GM13976 (cell line): Measurements from ENCODE around the gene EMD.

Experiments used
- DNase-seq: peaks from one replicate; pipeline ENCODE4 v3.0.0; 2012; ENCODE audit warnings: low spot score
- in situ Hi-C: fragments of 300-500 bp; cut with MboI; formaldehyde crosslinking; loops from one replicate; pipeline ENCODE4 v1.12.0; 2022; ENCODE audit warnings: low sequenced_read_pairs, mixed read lengths, inconsistent platforms; ENCODE audit not compliant: unreplicated experiment
- TF ChIP-seq, protein P1 (sequence below): IDR thresholded peaks from 2 replicates; pipeline ENCODE4 v1.5.1; 2012; ENCODE audit warnings: borderline replicate concordance, mild to moderate bottlenecking; ENCODE audit not compliant: insufficient read depth; ENCODE audit errors: extremely low read depth, missing control alignments, control extremely low read depth

Gene EMD

DNA sequence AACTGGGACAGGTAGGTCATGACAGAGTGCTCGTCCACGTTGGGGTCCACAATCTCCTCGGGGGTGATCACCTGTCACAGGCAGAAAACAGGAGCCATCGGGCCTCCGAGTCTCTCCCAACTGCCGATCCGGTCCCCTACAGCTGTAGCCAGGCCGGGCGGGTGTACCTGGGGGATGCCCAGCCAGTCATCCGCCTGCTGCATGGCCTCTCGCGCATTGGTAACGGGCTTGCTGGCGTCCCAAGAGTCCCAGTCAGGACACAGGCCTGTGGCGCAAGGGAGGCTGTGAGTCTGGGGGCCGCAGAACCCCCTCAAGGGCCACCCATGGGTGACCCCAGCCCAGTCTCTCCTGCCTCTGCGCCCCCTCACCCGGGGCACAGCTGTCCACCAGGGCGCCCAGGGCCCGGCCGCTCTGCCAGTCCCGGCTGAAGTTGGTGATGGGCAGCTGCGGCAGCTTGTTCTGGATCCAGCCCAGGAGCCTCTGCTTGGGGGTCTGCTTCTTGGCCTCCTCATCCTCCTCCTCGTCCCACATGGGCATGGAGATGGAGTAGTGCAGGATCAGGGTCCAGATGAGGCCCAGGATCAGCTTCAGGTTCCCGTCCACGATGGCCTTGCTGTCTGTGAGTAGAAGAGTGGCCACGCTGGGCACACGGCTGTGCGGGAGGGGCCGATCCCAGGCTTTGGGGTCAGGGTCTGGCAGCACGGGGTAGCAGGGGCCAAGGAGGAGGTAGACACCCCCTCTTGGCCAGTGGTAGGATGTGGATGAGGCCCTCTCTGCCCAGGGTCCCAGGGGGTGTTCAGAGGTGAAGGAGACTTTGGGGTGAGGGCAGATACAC is 11.4 kb upstream of the EMD start:
- in situ Hi-C loops = no loop called here
- TF ChIP-seq, protein P1, sequence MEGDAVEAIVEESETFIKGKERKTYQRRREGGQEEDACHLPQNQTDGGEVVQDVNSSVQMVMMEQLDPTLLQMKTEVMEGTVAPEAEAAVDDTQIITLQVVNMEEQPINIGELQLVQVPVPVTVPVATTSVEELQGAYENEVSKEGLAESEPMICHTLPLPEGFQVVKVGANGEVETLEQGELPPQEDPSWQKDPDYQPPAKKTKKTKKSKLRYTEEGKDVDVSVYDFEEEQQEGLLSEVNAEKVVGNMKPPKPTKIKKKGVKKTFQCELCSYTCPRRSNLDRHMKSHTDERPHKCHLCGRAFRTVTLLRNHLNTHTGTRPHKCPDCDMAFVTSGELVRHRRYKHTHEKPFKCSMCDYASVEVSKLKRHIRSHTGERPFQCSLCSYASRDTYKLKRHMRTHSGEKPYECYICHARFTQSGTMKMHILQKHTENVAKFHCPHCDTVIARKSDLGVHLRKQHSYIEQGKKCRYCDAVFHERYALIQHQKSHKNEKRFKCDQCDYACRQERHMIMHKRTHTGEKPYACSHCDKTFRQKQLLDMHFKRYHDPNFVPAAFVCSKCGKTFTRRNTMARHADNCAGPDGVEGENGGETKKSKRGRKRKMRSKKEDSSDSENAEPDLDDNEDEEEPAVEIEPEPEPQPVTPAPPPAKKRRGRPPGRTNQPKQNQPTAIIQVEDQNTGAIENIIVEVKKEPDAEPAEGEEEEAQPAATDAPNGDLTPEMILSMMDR = no peak
- no peak for DNase-seq

DNA sequence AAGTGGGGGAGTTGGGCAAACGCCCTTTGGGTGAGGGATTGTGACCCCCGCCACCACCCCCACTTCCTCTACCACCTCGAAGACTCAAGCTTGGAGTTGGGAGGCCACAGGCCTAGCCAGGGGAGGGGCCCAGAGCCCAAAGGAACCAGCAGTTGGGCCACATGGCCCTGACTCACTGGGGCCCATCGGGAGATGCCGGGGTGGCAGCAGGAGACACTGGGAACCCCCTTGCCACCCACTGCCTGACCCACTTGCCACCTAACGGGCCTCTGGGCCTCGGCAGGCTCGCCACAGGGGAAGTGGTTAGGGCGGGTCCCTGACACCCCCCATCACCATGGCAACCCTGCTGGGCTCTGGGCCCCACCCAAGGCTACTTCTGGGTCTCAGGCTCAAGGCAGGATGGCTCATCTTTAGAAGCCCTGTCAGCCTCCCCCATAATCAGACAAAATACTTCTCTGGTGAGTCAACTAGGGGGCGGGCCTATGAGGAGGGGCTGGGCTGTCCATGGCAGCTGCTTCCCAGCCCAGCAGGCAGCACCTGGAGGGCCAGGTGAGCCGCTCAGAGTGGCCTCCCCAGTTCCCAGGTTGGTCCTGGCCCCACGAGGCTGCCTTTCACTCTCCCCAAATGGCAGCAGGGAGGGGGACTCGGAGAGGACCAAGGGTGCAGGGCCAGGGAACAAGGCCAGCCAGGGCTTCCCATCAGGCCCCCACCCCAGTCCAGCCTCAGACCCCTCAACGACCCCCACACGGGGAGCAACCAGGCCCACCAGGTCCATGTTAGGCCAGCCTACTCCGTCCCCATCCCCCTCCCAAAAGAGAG is 10.3 kb upstream of the EMD start:
- peak; percentile 69 for DNase-seq
- in situ Hi-C loops = no loop called here
- TF ChIP-seq, protein P1 = no peak

DNA sequence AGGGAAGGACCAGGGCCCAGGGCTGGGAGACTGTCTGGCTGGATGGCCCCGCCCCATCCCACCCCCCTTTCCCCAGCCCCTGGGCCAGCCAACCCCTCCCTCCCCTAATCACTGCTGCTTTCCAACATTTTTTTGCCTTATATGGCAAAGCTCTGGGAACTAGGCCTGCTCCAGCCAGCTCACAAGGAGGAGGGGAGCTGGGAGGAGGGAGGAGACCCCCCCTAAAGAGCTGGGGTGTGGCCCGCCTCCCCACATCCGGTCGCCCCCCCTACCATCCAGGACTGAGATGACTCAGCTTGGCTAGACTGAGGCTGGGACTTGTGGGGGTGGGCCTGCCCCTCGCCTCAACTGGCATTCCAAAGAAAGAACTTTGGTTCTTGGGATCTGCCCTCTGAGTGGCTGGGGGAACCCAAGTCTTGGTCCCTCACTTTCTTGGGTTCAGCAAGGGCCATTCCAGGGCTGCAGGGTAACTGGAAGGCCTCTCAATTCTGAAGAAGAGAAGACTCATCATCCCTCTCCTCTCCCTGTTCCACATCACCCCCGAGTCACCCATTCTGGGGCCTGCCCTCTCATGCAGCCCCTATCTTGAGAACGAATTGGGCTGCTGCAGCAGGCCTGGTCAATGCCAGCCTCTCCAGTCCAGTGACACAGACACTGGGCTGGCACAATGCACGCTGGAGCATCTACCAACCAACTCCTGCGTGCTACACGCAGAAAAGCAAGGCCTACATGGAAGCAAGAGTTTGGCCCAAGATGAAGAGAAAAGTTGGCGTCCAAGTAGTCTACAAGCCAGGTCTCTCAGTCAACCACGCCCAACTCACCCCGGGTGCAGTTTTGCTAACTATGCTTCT is 9.4 kb upstream of the EMD start:
- TF ChIP-seq, protein P1 = no peak
- in situ Hi-C loops = no loop called here
- peak; percentile 51 for DNase-seq

DNA sequence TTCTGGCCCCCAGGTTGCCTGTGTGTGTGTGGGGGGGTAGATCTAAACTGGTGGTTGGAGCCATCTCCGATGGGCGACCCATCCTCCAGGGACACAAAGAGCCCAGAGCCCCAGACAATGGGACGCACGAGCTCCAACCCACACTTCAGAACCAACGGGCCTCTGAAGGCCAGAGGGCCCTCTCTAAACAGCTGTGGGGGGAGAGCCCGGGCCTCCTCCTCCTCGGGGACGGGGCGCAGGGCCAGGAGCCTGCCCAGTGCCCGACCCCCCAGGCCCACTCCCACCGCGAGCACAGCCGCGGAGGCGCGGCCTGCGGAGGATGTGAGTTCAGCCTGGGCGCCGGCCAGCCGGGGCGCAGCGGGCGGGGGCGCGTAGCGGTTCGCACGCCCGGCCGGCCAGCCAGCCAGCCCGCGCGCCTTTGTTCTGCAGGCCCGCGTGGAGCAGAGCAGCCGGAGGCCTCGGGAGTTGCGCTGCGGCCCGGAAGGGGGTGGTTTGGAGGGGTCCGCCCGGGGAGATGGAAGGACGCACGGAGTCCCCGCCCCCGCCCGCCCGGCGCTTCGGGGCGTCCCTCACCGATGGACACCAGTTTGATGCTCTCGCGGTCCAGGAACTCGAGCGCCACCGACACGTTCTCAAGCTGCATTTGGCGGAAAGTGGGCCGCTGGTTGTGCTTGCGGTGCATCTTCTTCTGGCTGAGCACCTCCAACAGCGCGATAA is 8.6 kb upstream of the EMD start:
- TF ChIP-seq, protein P1 = no peak
- DNase-seq = no peak
- in situ Hi-C loops = no loop called here

DNA sequence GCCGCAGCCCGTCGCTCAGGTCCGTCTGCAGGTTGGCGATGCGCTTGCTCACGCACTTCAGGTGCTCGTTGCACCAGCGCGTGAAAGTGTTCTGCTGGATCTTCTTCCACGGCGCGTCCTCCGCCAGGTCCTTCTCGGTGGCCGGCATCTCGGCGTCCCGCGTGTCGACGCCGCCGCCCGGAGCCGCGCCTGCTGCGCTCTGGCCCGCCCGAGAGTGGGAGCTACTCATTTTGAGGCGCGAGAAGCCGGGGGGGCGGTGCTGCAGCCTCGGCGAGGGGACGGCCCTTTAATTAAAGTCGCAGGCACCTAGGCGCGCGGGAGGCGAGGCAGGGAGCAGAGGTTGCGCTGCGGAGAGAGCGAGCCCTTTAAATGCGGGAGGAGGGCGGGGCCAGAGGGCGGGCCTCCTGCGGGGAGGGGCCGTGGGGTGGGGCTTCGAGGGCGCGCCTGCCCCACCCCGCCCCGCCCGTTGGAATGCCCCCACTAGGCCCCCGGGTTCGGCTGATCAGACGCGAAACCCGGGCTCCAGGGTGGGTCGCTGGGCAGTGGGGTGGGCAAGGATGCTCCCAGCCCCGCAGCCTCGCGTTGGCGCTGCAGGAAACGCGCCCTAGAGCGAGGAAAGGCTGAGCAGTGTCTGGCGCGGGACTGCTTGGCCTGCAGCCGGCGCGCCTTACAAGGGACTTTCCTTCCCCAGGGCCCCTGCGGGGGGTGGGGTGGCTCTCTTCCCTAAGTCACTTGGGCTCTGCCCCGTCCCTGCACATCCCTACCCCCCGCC is 7.9 kb upstream of the EMD start:
- in situ Hi-C loops = no loop called here
- DNase-seq = peak; percentile 87
- TF ChIP-seq, protein P1 = no peak
